HUES64 (cell line): ENCODE results near the gene ACKR4. TPM values are rescaled to one million over a fixed set of nuclear protein-coding genes. Genes with fewer than 3 reads are reported as not detected.
"Not testable (repeated sequence)": the region's sequence is repeated elsewhere in the genome, so short reads cannot be mapped to it uniquely, and the experiment has no call there.

Experiments used
- H3K27ac ChIP-seq: 2 replicates; pipeline ENCODE4 v1.7.0; 2013; ENCODE audit warnings: low read depth, low read length, inconsistent platforms
- H3K27me3 ChIP-seq: 2 replicates; pipeline ENCODE4 v1.6.1; 2013; ENCODE audit warnings: mild to moderate bottlenecking, low read length; ENCODE audit not compliant: insufficient read depth
- H3K36me3 ChIP-seq: 2 replicates; pipeline ENCODE4 v1.6.1; 2013; ENCODE audit warnings: mild to moderate bottlenecking, low read length; ENCODE audit not compliant: insufficient read depth
- H3K4me1 ChIP-seq: 2 replicates; pipeline ENCODE4 v1.6.1; 2013; ENCODE audit warnings: mild to moderate bottlenecking, low read length, moderate library complexity; ENCODE audit not compliant: insufficient read depth
- H3K4me3 ChIP-seq: 2 replicates; pipeline ENCODE4 v1.5.1; 2013; ENCODE audit warnings: mild to moderate bottlenecking, low read length, moderate library complexity
- H3K9ac ChIP-seq: 2 replicates; pipeline ENCODE4 v1.6.1; 2013; ENCODE audit warnings: mild to moderate bottlenecking, low read depth, low read length
- H3K9me3 ChIP-seq: 2 replicates; pipeline ENCODE4 v1.6.1; 2013; ENCODE audit warnings: low read depth, low read length; ENCODE audit not compliant: insufficient read depth
- WGBS: fragments of 150-250, 120-280 bp; methylation state at CpG from one replicate; pipeline ENCODE4 v1.1.7; 2013; ENCODE audit warnings: missing lambda C conversion rate; 5-methylcytosine and 5-hydroxymethylcytosine counted together
- polyA plus RNA-seq, 2 experiments: library from polyadenylated mRNA; stranded (reverse); fragments of 50-300 nt; gene quantifications; one replicate each; pipeline ENCODE4 v1.2.3, GENCODE V29; 2013

Gene ACKR4
- not detected for polyA plus RNA-seq (2013, experiment 1 of 2)
- polyA plus RNA-seq (2013, experiment 2 of 2) = not detected

DNA sequence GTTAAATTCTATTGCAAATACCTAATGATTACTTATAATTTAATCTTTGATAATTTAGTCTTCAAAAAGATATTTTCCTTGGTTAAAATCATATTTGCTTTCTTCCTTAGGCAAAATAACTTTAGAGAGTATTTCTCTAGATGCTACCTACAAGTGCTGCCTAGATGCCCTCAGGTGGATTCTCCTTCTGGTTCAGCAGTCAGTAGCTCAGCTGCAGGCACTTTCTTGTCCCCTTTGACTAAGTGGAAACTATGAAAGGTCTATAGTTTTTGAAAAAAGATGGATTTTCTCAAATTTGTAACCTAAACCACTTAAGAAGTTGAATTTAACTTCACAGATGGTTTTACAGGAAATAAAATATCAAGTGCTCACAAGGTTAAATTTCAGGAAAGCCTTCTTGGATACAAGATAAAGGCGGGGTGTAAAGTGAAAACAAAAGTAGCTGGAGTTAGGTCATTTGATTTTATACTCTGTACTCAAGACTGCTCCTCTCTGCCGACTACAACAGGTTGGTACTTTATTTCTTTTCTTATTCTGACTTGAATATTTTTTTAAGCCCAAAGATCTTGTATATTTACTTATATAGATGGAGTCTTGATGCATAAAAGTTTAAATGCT lies at the start of gene ACKR4:
ACKR4 (plus strand) TSS at position 455 of the 618 bp plus-strand sequence. CDS start 3,128 bp downstream, outside the sequence.
- Histone ChIP-seq H3K27ac (no peak within 1 kb of the TSS), H3K4me3 (no peak within 1 kb of the TSS), H3K9me3 (no peaks in the 10 kb centered on the region), H3K9ac (no peak within 1 kb of the TSS), H3K27me3 (no peaks in the 10 kb centered on the region), H3K36me3 (no peaks in the 10 kb centered on the region; the same call in 1 of the 2 replicates), H3K4me1 (peaks cover 5% of the 10 kb centered on the region; the same call in 1 of the 2 replicates)
- 95% methylated on average over 1 of the region's 2 CpGs for WGBS

- WGBS = 92% methylated on average over 8 of the region's 8 CpGs
- no peak overlapping the region for H3K27ac ChIP-seq
- no peaks in the 10 kb centered on the region for H3K36me3 ChIP-seq
These were observed 47.9 kb upstream of the ACKR4 start for GRCh38 chr3:132549169-132549568.

DNA sequence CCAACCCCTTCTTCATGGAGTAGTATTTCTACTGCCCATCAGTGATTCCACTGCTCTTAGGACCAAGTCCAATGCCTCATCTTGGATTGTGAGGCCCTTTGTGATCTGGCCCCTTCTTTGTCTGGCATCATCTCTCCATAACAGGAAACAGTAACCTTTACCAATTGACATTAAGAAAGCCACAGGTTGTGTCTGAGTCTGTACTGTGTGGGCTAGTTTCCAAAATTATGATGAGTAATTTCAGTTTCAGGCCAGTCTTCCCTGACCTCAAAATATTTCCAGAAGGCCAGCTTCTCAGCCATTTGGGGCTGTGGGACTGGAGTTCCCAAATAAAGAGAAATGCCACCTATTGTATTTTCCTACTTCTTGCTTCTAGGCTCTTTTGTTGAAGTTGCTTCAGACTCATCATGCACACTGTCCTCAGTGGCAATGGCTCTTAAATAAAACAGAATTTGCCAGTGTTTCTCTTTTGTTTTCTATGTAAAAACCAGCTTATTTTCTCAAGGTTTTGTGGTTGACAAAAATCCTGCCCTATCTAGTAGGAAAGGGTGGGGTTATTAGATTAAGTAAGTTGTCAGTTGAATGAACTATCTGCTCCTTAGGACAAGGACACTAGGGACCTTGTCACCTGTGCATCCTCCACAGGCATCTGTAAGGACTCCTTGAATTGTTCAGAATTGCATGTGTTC lies 47.0 kb upstream of the ACKR4 start:
- no peak overlapping the region for H3K9ac ChIP-seq

More at GRCh38 chr3:132549169-132549568, 47.9 kb upstream of the ACKR4 start:
- H3K9me3 ChIP-seq = no peaks in the 10 kb centered on the region
- no peak overlapping the region for H3K9ac ChIP-seq
- H3K27me3 ChIP-seq = no peaks in the 10 kb centered on the region
- no peak overlapping the region for H3K4me3 ChIP-seq
- no peaks in the 10 kb centered on the region for H3K4me1 ChIP-seq

DNA sequence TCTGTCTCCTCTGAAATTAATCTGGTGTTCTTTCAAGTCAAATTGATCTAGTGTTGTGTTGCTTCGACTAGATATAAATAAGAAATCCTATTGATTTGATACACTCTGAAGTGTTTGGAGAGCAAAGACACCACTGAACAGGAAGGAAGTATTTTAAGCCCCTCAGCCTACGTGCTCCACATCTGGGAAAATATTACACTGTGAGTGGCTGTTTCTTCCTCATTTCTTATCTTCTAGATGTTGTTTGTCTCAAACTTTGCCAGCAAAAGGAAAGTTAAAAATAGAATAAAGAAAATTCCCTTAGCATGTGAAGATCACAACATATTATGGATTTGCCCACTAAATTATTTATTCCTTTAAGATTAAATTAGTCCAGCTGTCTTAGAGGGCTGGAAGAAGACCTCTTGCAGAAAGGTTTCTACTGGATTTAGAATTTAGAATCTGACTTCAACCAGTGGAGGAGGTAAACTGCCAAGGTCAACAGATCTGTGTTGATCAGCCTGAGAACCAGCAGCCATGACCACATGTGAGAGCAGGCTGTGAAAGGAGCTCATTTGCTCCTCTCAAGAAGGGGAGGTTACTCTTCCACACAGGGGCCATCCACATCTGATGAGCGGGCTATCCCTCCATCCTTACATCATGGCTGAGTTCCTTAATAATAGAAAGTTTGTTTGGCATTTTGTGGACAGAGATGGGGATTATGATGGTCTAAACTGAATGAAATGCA lies 46.3 kb upstream of the ACKR4 start:
- H3K27ac ChIP-seq = no peak overlapping the region

More for the DNA sequence above, 47.0 kb upstream of the ACKR4 start:
- no peaks in the 10 kb centered on the region for H3K36me3 ChIP-seq
- H3K9me3 ChIP-seq = no peaks in the 10 kb centered on the region
- H3K4me1 ChIP-seq = peaks cover 7% of the 10 kb centered on the region; the same call in 1 of the 2 replicates
- H3K27ac ChIP-seq = no peak overlapping the region
- no peak overlapping the region for H3K4me3 ChIP-seq
- H3K27me3 ChIP-seq = no peaks in the 10 kb centered on the region

GRCh38 chr3:132553826-132554225 lies 43.2 kb upstream of the ACKR4 start:
- Histone ChIP-seq H3K27me3 (no peaks in the 10 kb centered on the region), H3K4me3 (no peak overlapping the region), H3K36me3 (no peaks in the 10 kb centered on the region), H3K9me3 (no peaks in the 10 kb centered on the region), H3K4me1 (peaks cover 11% of the 10 kb centered on the region; the same call in 1 of the 2 replicates), H3K27ac (no peak overlapping the region), H3K9ac (no peak overlapping the region)
- 93% methylated on average over 6 of the region's 6 CpGs for WGBS

More for the DNA sequence above, 46.3 kb upstream of the ACKR4 start:
- no peaks in the 10 kb centered on the region for H3K27me3 ChIP-seq
- H3K9ac ChIP-seq = no peak overlapping the region
- H3K9me3 ChIP-seq = no peaks in the 10 kb centered on the region
- H3K4me3 ChIP-seq = no peak overlapping the region
- WGBS = 97% methylated on average over 2 of the region's 3 CpGs
- H3K4me1 ChIP-seq = peaks cover 11% of the 10 kb centered on the region; the same call in 1 of the 2 replicates
- H3K36me3 ChIP-seq = no peaks in the 10 kb centered on the region

DNA sequence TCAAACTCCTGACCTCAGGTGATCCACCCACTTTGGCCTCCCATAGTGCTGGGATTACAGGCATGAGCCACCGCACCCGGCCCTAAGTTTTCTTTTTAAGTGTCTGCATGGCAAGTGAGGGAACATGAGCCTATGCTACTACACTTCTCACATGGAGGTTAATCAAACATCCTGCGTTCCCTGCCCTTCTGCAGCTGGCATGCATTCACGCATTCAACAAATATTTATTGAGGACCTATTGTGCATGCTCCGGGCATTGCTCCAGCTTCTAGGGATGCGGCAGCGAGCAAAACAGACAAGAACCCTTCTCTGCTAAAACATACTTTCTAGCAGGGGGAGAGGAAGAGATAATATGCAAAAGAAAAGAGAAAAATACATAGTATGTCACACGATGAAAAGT lies 42.6 kb upstream of the ACKR4 start:
- 80% methylated on average over 8 of the region's 8 CpGs for WGBS
- Histone ChIP-seq H3K36me3 (no peaks in the 10 kb centered on the region), H3K27ac (no peak overlapping the region), H3K27me3 (no peaks in the 10 kb centered on the region), H3K9ac (0 out of 2 replicates have a peak overlapping the region, but pooled peaks have one; percentile 7), H3K9me3 (no peaks in the 10 kb centered on the region), H3K4me1 (peaks cover 11% of the 10 kb centered on the region; the same call in 1 of the 2 replicates), H3K4me3 (no peak overlapping the region)

DNA sequence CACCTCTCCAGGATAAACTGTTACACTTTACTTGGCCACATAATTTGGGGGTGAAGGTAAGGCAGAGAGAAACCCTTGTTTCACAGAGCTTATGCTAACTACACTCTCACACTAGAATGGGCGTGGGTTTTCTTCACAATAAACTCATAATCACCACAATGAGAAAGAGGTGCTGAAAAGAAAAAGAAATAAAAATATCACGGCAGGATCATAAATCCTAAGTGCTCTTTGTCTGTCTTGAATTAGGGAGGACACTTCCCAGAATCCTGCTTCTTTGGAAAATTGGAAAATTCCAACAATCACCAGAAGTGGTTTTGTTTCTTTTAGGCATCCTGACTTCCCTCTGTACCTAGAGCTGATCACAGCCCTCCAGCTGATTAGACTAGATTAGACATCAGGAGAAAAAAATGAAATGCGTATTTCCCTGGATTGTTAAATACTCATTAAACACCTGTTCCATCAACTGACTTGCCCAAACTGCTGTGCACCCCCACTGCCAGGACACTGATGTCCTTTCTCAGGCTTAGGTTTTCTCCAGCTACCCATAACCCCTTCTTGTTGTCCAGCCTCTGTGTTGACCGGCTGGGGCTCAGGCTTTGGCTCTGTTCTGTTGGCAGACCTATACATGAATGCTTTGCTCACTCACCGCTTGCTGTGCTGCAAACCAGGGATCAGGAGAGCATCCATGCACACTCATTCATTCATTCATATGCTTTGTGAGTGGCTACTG lies 41.6 kb upstream of the ACKR4 start:
- Histone ChIP-seq H3K9me3 (no peaks in the 10 kb centered on the region), H3K4me1 (peaks cover 11% of the 10 kb centered on the region; the same call in 1 of the 2 replicates), H3K4me3 (no peak overlapping the region), H3K27me3 (no peaks in the 10 kb centered on the region), H3K27ac (no peak overlapping the region), H3K36me3 (no peaks in the 10 kb centered on the region), H3K9ac (no peak overlapping the region)
- over 99% methylated on average over 5 of the region's 5 CpGs for WGBS

DNA sequence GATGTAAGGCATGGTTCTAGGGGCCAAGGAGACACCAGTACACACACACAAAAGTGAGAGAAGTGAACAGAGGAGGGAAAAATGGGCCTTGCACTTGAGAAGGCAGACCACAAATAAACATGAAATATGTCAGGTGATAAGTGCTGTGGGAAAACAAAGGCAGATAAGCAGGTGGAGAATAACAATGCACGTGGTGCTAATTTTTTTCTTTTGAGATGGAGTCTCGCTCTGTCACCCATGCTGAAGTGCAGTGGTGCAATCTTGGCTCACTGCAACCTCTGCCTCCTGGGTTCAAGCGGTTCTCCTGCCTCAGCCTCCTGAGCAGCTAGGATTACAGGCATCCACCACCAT lies 41.1 kb upstream of the ACKR4 start:
- H3K36me3 ChIP-seq, H3K27ac ChIP-seq, H3K27me3 ChIP-seq, H3K4me3 ChIP-seq, H3K9me3 ChIP-seq, H3K9ac ChIP-seq: not testable (repeated sequence)
- H3K4me1 ChIP-seq = peaks cover 11% of the 10 kb centered on the region; the same call in 1 of the 2 replicates
- 96% methylated on average over 3 of the region's 3 CpGs for WGBS

GRCh38 chr3:132556508-132557159 lies 40.4 kb upstream of the ACKR4 start:
- 88% methylated on average over 8 of the region's 8 CpGs for WGBS
- no peak overlapping the region for H3K27ac ChIP-seq
- H3K27me3 ChIP-seq = no peaks in the 10 kb centered on the region

DNA sequence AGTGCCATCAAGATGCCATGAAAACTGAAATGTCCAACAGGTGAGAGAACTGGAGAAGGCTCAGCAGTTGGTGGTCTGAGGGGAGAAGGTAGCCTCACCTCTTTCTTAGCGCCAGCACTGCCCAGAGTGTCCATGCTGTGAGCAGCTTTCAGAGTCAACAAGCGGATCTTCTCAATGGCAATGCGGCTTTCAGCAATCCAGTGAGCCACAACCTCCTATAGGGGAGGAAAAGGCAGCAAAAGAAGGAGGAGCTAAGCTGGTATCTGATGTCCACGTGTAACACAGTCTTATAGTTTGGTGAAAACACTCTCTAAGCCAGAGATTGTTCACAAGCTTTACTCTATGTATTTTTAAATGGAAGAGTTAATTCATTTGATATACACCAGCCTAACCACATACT lies 36.1 kb upstream of the ACKR4 start:
- H3K9me3 ChIP-seq = no peaks in the 10 kb centered on the region
- no peaks in the 10 kb centered on the region for H3K36me3 ChIP-seq
- 81% methylated on average over 4 of the region's 4 CpGs for WGBS
- H3K9ac ChIP-seq = no peak overlapping the region
- no peaks in the 10 kb centered on the region for H3K27me3 ChIP-seq
- no peak overlapping the region for H3K27ac ChIP-seq
- H3K4me1 ChIP-seq = no peaks in the 10 kb centered on the region
- no peak overlapping the region for H3K4me3 ChIP-seq

More at GRCh38 chr3:132556508-132557159, 40.4 kb upstream of the ACKR4 start:
- Histone ChIP-seq H3K4me3 (no peak overlapping the region), H3K9me3 (no peaks in the 10 kb centered on the region), H3K4me1 (peaks cover 11% of the 10 kb centered on the region; the same call in 1 of the 2 replicates), H3K9ac (no peak overlapping the region), H3K36me3 (no peaks in the 10 kb centered on the region)
